Measurements from ENCODE around the gene PHLDB1. TPM values are rescaled to one million over a fixed set of nuclear protein-coding genes. Genes with fewer than 3 reads are reported as not detected.

The PHLDB1 gene
- 36.2 TPM for total RNA-seq (2021; ENCODE audit: unreplicated experiment)
- polyA plus RNA-seq (2012), result 19.1 and 21.7 TPM in 2 replicates
- Bru-seq, nascent RNA, result percentile 53 among the genes with signal in this experiment
- percentile 54 among the genes with signal in this experiment for BruChase-seq, experiment 1, labeled RNA remaining after a 6-hour chase
- percentile 61 among the genes with signal in this experiment for BruChase-seq, experiment 2, labeled RNA remaining after a 2-hour chase
- long read RNA-seq, partial matches to known transcripts, result 21 of 28 reads
- long read RNA-seq, other reads (novel, unspliced or antisense), result 6 of 28 reads

GRCh38 chr11:118607401-118608359 lies at the start of gene PHLDB1:
TSS of gene PHLDB1 (plus strand) at chr11:118607615. CDS start at chr11:118613837, 6,222 bp downstream.
- Histone ChIP-seq H3K4me3 (replicated peaks in 1 of 2; ENCODE audit: low read depth in 1 of 2, low read length in 2 of 2) (peak within 1 kb of the TSS; percentile 69 to 79), H2AFZ (ENCODE audit: low read depth, low read length, poor library complexity, severe bottlenecking) (peak within 1 kb of the TSS; percentile 78), H3K27me3 (ENCODE audit: insufficient read depth, low read length) (no peaks in the 10 kb centered on the region), H3K36me3 (ENCODE audit: control insufficient read depth in 1 of 2, insufficient read depth in 2 of 2, low read length in 2 of 2) (no peaks in the 10 kb centered on the region), H3K79me2 (ENCODE audit: insufficient read depth, low read length) (no peaks in the 10 kb centered on the region), H3K4me2 (ENCODE audit: low read length) (peak within 1 kb of the TSS; percentile 99), H4K20me1 (ENCODE audit: insufficient read depth) (no peaks in the 10 kb centered on the region), H3K9ac (ENCODE audit: low read length) (peak within 1 kb of the TSS; percentile 78), H3K27ac (ENCODE audit: low read depth, low read length) (peak within 1 kb of the TSS; percentile 59), H3K9me2 (ENCODE audit: insufficient read depth) (no peaks in the 10 kb centered on the region), H3K4me1 (ENCODE audit: control insufficient read depth in 1 of 2, insufficient read depth in 2 of 2, low read length in 2 of 2) (peaks cover 12 to 33% of the 10 kb centered on the region in 2 experiments; a peak in 3 of 4 replicates), H3K9me3 (ENCODE audit: control insufficient read depth in 1 of 2, insufficient read depth in 1 of 2, low read depth in 1 of 2, low read length in 2 of 2) (no peaks in the 10 kb centered on the region)
- CTCF ChIA-PET, result interaction anchor here (0.8 to 2.6 kb wide), 8 partner anchors 8 to 82 kb away, joined by 3 to 10 read pairs (median 4); no protein-coding TSS in a partner anchor
- DNase-seq (ENCODE audit: low read depth, low spot score) (no peak), ATAC-seq (peak; percentile 71)
- POLR2A ChIA-PET, result interaction anchor here (0.7 to 3.5 kb wide), 4 partner anchors 14 to 344 kb away, joined by 3 to 19 read pairs (median 3); no protein-coding TSS in a partner anchor
- intact Hi-C loops (cut with micrococcal nuclease), result loop anchor here (2.0 kb wide), 1 partner anchor 51 kb away; no protein-coding TSS in a partner anchor
- TF ChIP-seq, protein P1, sequence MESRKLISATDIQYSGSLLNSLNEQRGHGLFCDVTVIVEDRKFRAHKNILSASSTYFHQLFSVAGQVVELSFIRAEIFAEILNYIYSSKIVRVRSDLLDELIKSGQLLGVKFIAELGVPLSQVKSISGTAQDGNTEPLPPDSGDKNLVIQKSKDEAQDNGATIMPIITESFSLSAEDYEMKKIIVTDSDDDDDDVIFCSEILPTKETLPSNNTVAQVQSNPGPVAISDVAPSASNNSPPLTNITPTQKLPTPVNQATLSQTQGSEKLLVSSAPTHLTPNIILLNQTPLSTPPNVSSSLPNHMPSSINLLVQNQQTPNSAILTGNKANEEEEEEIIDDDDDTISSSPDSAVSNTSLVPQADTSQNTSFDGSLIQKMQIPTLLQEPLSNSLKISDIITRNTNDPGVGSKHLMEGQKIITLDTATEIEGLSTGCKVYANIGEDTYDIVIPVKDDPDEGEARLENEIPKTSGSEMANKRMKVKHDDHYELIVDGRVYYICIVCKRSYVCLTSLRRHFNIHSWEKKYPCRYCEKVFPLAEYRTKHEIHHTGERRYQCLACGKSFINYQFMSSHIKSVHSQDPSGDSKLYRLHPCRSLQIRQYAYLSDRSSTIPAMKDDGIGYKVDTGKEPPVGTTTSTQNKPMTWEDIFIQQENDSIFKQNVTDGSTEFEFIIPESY (IDR thresholded peaks at IDR 0.05; ENCODE audit: extremely low read depth, insufficient replicate concordance, low read length), result no peak
- peak; percentile 33 for TF ChIP-seq POLR2A (IDR thresholded peaks at IDR 0.05; ENCODE audit: borderline replicate concordance, extremely low read depth, insufficient read depth, insufficient read length)
- TF ChIP-seq RAD21 (IDR thresholded peaks at IDR 0.05; ENCODE audit: low read depth), result peak; percentile 48
- TF ChIP-seq POLR2AphosphoS5 (IDR thresholded peaks at IDR 0.05; ENCODE audit: low read depth, low read length), result peak; percentile 45; the same call in 1 of the 2 replicates
- TF ChIP-seq, protein P2, sequence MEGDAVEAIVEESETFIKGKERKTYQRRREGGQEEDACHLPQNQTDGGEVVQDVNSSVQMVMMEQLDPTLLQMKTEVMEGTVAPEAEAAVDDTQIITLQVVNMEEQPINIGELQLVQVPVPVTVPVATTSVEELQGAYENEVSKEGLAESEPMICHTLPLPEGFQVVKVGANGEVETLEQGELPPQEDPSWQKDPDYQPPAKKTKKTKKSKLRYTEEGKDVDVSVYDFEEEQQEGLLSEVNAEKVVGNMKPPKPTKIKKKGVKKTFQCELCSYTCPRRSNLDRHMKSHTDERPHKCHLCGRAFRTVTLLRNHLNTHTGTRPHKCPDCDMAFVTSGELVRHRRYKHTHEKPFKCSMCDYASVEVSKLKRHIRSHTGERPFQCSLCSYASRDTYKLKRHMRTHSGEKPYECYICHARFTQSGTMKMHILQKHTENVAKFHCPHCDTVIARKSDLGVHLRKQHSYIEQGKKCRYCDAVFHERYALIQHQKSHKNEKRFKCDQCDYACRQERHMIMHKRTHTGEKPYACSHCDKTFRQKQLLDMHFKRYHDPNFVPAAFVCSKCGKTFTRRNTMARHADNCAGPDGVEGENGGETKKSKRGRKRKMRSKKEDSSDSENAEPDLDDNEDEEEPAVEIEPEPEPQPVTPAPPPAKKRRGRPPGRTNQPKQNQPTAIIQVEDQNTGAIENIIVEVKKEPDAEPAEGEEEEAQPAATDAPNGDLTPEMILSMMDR (IDR thresholded peaks at IDR 0.05 in 2 of 3, conservative IDR thresholded peaks at IDR 0.05 in 1 of 3; ENCODE audit: borderline replicate concordance in 1 of 3, insufficient read depth in 1 of 3, low read depth in 2 of 3, low read length in 2 of 3), result peak; percentile 57 to 60 (median 58); a peak in 5 of 6 replicates
- no peak for TF ChIP-seq EGR1 (IDR thresholded peaks at IDR 0.05; ENCODE audit: low read depth)
- BruUV-seq (replicated peaks), result no TSS peak
- RAD21 ChIA-PET (ENCODE audit: low non-redundant PET in 1 of 2, low total read pairs in 2 of 2, uncharacterized antibody in 2 of 2, unreplicated experiment in 2 of 2), result no interaction called here

Measured in HCT116 (cell line).